Measurements from ENCODE around the gene ZSCAN5A.

DNA sequence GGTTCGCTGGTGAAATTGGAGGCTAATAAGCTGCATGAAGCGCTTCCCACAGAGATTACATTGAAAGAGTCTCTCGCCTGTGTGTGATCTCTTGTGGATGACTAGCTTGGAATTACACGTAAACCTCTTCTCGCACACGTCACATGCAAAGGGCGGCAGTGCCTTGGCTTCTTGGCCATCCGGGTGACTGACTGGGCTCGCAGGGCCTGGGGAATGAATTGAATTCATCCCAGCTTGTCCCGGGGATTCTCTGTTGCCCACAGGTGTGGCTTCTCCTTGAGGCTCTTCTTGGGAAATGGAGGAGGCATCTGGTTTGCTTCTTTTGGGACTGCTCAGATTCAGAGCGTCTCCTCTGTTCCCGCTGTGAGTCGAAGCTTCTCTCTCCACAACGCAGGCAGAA, 92.8 kb downstream of the ZSCAN5A start:
- TF ChIP-seq EZH2 (IDR thresholded peaks at IDR 0.05; ENCODE audit: borderline replicate concordance, insufficient read depth, low read depth, low read length, poor library complexity, severe bottlenecking) = no peak
- TF ChIP-seq CTCF (IDR thresholded peaks at IDR 0.05) = no peak

Measured in B cell (primary cell).